ENCODE results near the gene SATB1. TPM values are rescaled to one million over a fixed set of nuclear protein-coding genes. Genes with fewer than 3 reads are reported as not detected.

The SATB1 gene
- total RNA-seq, result 1.6 and 3.1 TPM in 2 replicates

GRCh38 chr3:18424729-18425640 lies at the start of gene SATB1:
Gene SATB1, minus strand, starts transcription at chr3:18425339. Its CDS starts 4,372 bp downstream, at chr3:18420967.

Data from mammary microvascular endothelial cell (primary cell).